Glutamatergic neuron (in vitro differentiated cells): ENCODE data around the gene NAV2. TPM values are rescaled to one million over a fixed set of nuclear protein-coding genes. Genes with fewer than 3 reads are reported as not detected.

Source experiments
- DNase-seq: peaks from one replicate; pipeline ENCODE4 v3.0.0; 2022
- H3K27ac Mint-ChIP-seq: one replicate; pipeline ENCODE4 v1.8.0; 2020; ENCODE audit warnings: mild to moderate bottlenecking, mixed read lengths, inconsistent platforms; ENCODE audit not compliant: unreplicated experiment
- H3K27me3 Mint-ChIP-seq: one replicate; pipeline ENCODE4 v1.8.0; 2020; ENCODE audit warnings: mild to moderate bottlenecking, moderate library complexity, mixed read lengths, inconsistent platforms; ENCODE audit not compliant: unreplicated experiment
- H3K36me3 Mint-ChIP-seq: one replicate; pipeline ENCODE4 v1.8.0; 2020; ENCODE audit warnings: mild to moderate bottlenecking, mixed read lengths, inconsistent platforms; ENCODE audit not compliant: unreplicated experiment
- H3K4me1 Mint-ChIP-seq: one replicate; pipeline ENCODE4 v1.8.0; 2020; ENCODE audit warnings: mild to moderate bottlenecking, low read depth, mixed read lengths, inconsistent platforms; ENCODE audit not compliant: unreplicated experiment
- H3K4me3 Mint-ChIP-seq: one replicate; pipeline ENCODE4 v1.8.0; 2020; ENCODE audit warnings: mild to moderate bottlenecking, mixed read lengths, inconsistent platforms; ENCODE audit not compliant: unreplicated experiment
- H3K9me3 Mint-ChIP-seq: one replicate; pipeline ENCODE4 v1.8.0; 2020; ENCODE audit warnings: mild to moderate bottlenecking, moderate library complexity, mixed read lengths, inconsistent platforms; ENCODE audit not compliant: unreplicated experiment
- total RNA-seq: library from RNA; stranded (reverse); fragmentation: NEBNext Ultra II Directional; extraction: Animal tissue kit (Norgen Biotek cat#: 25700); gene quantifications from one replicate; pipeline ENCODE4 v1.2.1, GENCODE V29; 2021; ENCODE audit not compliant: unreplicated experiment
- TF ChIP-seq, protein P1 (sequence below): fragments of 200-600 bp; sonication (generic); IDR thresholded peaks from one replicate; pipeline ENCODE4 v1.5.0; 2021; ENCODE audit not compliant: partially characterized antibody, unreplicated experiment

Gene NAV2
- total RNA-seq, 1 donor from 2014 or later = 117 TPM

DNA sequence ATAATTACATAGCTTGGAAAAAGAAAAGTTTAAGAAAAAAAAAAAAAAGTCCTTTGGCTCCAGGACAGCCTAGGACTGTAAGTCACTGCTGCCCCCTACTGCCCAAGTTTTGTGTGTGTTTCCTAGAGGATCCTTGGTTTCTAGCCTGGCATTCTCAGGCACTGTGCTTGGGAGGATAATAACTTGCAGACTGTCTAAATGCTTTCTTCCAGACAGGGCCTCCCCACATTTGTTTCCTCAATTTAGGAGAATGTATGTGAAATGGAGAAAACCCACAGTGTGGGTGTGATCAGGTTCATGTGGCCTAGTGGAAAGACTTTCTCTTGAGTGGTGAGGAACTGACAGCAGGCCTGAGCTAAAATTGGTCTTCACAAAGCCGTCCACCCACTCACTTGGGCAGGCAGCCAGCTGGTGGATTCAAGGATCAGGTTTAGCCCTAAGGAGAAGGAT, 191.0 kb downstream of the NAV2 start:
- no peaks in the 10 kb centered on the region for H3K27me3 Mint-ChIP-seq
- H3K9me3 Mint-ChIP-seq = no peaks in the 10 kb centered on the region
- peaks cover 3% of the 10 kb centered on the region for H3K4me1 Mint-ChIP-seq
- no peak overlapping the region for H3K4me3 Mint-ChIP-seq
- peak; percentile 83 for DNase-seq
- H3K36me3 Mint-ChIP-seq = peaks cover 7% of the 10 kb centered on the region
- no peak overlapping the region for H3K27ac Mint-ChIP-seq
- TF ChIP-seq, protein P1, sequence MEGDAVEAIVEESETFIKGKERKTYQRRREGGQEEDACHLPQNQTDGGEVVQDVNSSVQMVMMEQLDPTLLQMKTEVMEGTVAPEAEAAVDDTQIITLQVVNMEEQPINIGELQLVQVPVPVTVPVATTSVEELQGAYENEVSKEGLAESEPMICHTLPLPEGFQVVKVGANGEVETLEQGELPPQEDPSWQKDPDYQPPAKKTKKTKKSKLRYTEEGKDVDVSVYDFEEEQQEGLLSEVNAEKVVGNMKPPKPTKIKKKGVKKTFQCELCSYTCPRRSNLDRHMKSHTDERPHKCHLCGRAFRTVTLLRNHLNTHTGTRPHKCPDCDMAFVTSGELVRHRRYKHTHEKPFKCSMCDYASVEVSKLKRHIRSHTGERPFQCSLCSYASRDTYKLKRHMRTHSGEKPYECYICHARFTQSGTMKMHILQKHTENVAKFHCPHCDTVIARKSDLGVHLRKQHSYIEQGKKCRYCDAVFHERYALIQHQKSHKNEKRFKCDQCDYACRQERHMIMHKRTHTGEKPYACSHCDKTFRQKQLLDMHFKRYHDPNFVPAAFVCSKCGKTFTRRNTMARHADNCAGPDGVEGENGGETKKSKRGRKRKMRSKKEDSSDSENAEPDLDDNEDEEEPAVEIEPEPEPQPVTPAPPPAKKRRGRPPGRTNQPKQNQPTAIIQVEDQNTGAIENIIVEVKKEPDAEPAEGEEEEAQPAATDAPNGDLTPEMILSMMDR = peak; percentile 85

DNA sequence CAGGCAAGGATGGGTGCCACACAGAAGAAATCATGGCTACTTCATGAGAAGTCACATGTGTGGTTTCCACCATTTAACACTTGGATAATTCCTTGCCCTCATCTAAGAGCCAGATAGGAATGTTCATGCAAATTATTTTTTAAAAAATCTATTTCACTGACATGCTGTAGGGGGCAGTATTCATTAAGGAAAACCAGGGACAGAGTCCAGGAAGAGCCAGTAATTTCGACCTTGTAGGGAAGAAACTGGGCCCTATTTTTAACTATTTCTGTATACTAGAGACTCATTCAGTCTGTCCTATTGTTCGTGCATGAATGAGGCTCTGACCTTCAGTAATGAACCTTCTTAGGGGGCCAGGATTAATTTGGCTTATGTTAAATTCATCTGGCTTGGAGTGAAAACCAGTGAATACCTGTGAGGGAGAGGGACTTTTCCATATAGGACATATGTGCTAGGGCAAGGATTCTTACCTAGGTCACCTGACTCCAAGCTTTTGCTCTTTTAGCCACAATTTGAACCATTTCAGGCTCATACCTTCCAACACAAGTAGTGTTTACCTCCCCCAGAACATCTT, 192.7 kb downstream of the NAV2 start:
- no peak overlapping the region for H3K27ac Mint-ChIP-seq
- H3K9me3 Mint-ChIP-seq = no peaks in the 10 kb centered on the region
- no peaks in the 10 kb centered on the region for H3K36me3 Mint-ChIP-seq
- no peak for DNase-seq
- H3K27me3 Mint-ChIP-seq = no peaks in the 10 kb centered on the region
- TF ChIP-seq, protein P1 = peak; percentile 82
- H3K4me1 Mint-ChIP-seq = peaks cover 3% of the 10 kb centered on the region
- H3K4me3 Mint-ChIP-seq = no peak overlapping the region

DNA sequence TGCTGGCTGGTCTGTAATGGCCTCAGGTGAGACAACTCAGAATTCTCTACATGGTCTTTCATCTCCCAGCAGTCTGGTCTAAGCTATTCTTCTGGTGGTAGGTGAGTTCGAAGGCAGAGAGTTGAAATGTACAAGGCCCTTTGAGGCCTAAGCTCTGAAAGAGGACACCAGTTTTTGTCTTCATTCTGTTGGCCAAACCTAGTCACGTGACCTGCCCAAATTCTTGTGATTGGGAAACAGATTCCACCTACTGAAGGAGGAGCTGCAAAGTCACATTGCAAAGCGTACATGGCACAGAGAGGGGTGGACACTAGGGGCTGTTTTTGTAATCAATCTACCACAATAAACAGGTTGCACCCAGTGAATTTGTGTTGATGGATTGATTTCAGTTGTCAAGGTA, 193.5 kb downstream of the NAV2 start:
- Mint-ChIP-seq H3K4me1 (peaks cover 3% of the 10 kb centered on the region), H3K27ac (no peak overlapping the region), H3K36me3 (no peaks in the 10 kb centered on the region), H3K27me3 (no peaks in the 10 kb centered on the region), H3K9me3 (peaks cover 2% of the 10 kb centered on the region), H3K4me3 (no peak overlapping the region)
- TF ChIP-seq, protein P1 = no peak
- DNase-seq = no peak

DNA sequence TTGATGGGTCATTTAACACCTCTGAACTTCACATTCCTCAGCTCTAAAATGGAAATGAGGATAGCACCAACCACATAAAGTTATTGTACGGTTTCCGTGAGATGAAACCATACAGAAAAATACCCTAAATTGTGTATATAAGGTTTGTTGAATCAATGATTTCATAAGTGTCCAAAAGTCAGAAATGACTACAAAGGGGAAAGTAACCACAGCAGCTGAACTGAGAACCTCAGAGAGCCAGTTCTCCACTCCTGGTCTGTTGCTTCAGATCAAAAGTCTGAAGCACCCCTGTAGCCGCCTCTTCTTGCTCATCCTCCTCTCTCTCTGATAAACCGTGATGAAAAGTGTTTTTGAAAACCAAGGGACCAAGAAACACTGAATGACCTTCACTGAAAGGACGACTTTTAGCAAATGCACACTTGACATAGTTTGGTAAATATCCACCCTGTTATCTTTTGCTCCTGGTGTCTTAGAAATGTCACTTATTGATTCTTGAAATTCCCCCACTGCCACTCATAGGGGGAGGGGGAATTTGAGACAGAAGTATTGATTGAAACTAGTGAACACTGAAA, 194.5 kb downstream of the NAV2 start:
- Mint-ChIP-seq H3K36me3 (no peaks in the 10 kb centered on the region), H3K9me3 (peaks cover 3% of the 10 kb centered on the region), H3K27ac (no peak overlapping the region), H3K4me3 (no peak overlapping the region), H3K4me1 (peaks cover 5% of the 10 kb centered on the region), H3K27me3 (no peaks in the 10 kb centered on the region)
- TF ChIP-seq, protein P1 = no peak
- DNase-seq = no peak

DNA sequence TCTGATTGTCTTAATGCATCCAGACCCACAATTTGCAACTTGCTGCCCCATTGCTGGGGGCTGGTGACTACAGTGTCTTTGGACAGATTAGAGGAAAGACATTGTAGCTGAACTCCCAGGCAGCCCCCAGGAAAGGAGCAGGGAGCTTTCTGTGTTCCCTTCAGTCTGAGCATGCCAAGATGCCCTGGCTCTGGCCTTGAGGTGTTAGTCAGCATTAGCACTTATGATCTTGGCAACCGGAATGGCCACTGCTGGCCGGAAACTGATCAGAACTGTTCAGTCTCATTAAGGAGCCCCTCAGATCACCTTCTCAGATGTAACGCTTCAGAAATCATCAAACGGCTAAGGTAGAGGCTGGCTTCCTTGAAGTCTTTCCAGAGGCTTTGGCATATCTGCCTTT, 195.2 kb downstream of the NAV2 start:
- TF ChIP-seq, protein P1 = no peak
- H3K9me3 Mint-ChIP-seq = peaks cover 3% of the 10 kb centered on the region
- H3K27ac Mint-ChIP-seq = no peak overlapping the region
- H3K4me1 Mint-ChIP-seq = peaks cover 5% of the 10 kb centered on the region
- H3K36me3 Mint-ChIP-seq = no peaks in the 10 kb centered on the region
- no peak for DNase-seq
- H3K27me3 Mint-ChIP-seq = no peaks in the 10 kb centered on the region
- H3K4me3 Mint-ChIP-seq = no peak overlapping the region
